HUES6 (cell line): ENCODE results near the gene SCG5.

ENCODE experiments used
- H3K27ac ChIP-seq: 2 replicates; pipeline ENCODE4 v1.7.0; 2013; ENCODE audit warnings: low read depth, mild to moderate bottlenecking, low read length, inconsistent platforms
- H3K27me3 ChIP-seq: 2 replicates; pipeline ENCODE4 v1.6.1; 2013; ENCODE audit warnings: low read length; ENCODE audit not compliant: control insufficient read depth, insufficient read depth
- H3K36me3 ChIP-seq: 2 replicates; pipeline ENCODE4 v1.6.1; 2013; ENCODE audit warnings: low read length; ENCODE audit not compliant: control insufficient read depth, insufficient read depth
- H3K4me1 ChIP-seq: 2 replicates; pipeline ENCODE4 v1.6.1; 2013; ENCODE audit warnings: low read length; ENCODE audit not compliant: control insufficient read depth, insufficient read depth
- H3K4me3 ChIP-seq: 2 replicates; pipeline ENCODE4 v1.5.1; 2013; ENCODE audit warnings: low read depth, low read length
- H3K9ac ChIP-seq: one replicate; pipeline ENCODE4 v1.6.1; 2013; ENCODE audit warnings: mild to moderate bottlenecking, low read length
- H3K9me3 ChIP-seq: 2 replicates; pipeline ENCODE4 v1.6.1; 2013; ENCODE audit warnings: low read depth, low read length; ENCODE audit not compliant: control insufficient read depth, insufficient read depth

SCG5 gene

GRCh38 chr15:32691689-32692038, 50.2 kb downstream of the SCG5 start:
- Histone ChIP-seq H3K27me3 (no peaks in the 10 kb centered on the region), H3K27ac (no peak overlapping the region), H3K9me3 (no peaks in the 10 kb centered on the region), H3K36me3 (no peaks in the 10 kb centered on the region), H3K9ac (no peak overlapping the region), H3K4me3 (no peak overlapping the region), H3K4me1 (no peaks in the 10 kb centered on the region)

DNA sequence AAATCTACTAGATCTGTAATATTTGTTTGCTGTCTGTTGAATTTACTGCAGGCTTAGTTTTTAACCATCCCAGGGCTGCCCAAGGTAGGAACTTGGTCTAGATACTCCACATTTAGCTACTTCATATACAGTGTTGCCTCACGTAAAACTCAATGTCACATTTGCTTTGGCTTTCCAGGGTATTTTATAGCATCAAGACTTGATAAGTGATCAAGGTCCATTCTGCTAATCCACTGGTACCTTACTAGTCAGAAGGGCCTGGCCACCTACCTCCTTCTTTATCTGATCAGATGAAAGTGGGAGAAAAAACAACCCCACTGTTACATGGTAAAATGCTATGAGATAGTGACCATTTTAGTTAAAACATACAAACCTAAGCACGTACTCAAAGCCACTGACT, 50.8 kb downstream of the SCG5 start:
- H3K9ac ChIP-seq = no peak overlapping the region
- no peaks in the 10 kb centered on the region for H3K27me3 ChIP-seq
- no peaks in the 10 kb centered on the region for H3K9me3 ChIP-seq
- H3K4me3 ChIP-seq = no peak overlapping the region
- H3K27ac ChIP-seq = no peak overlapping the region
- H3K36me3 ChIP-seq = no peaks in the 10 kb centered on the region
- H3K4me1 ChIP-seq = no peaks in the 10 kb centered on the region

DNA sequence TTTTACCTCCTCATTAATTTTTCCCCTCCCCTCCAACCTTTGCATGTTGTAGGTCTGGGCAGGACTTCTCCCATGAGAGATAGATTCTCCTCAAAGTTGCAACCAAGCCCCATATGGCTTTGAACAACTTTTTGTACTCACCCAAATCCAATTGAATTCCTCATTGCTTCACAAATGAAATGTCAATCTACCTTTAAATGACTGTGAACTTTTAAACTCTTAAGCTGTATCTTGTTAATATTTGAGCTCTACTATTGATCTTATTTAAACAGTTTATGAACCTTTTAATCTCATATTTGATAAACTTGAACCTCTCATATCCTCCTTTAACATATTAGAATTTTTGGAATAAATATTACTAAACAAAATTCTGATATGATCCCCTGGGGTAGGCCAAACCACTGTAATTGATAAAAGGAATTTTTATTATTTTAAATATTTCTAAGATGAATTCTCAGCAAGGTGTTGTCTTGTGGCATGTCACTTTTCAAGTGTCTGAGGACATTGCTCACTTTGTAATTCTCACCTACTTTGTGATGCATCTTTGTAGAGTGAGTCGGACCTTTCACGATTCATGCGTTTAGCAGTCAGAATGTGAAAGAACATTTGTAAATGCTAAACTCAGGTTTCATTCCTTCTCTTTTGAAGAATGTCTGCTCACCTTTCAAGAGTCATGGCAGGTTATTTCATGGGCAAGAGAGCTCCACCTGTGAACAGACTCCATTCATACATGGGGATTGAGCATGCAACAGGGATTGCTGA, 52.9 kb downstream of the SCG5 start:
- Histone ChIP-seq H3K9ac (no peak overlapping the region), H3K4me3 (no peak overlapping the region), H3K27me3 (no peaks in the 10 kb centered on the region), H3K4me1 (no peaks in the 10 kb centered on the region), H3K27ac (no peak overlapping the region), H3K36me3 (no peaks in the 10 kb centered on the region), H3K9me3 (no peaks in the 10 kb centered on the region)

DNA sequence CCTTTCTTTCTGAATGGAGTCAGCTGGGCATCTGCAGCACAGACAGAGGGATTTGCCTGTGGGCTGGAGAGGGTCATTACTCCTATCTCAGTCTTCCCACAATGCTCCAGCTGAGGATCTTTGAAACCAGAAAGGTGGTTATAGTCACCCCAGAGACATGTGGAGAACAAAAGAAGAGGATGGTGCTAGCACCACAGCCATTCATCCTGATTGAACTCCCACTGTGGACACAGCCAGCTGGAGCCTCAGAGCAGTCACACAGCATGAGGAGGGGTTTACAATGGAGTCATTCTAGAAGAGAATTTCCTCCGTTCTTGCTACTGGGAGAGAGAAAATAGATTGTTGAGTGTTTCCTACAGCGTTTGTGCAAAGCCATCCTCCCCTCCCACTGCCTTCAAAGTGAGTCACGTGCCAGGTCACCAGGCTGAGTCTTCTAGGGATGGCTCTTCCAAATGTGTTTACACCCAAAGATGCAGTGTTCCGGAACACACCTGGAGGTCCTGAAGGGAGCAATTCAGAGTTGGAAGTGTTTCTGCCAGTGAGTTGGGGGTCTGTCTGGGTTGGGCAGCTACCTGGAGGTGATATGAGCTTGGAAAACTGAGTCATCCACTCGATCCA, 57.4 kb downstream of the SCG5 start:
- Histone ChIP-seq H3K9ac (no peak overlapping the region), H3K27me3 (no peaks in the 10 kb centered on the region), H3K36me3 (no peaks in the 10 kb centered on the region), H3K4me3 (no peak overlapping the region), H3K4me1 (no peaks in the 10 kb centered on the region), H3K9me3 (no peaks in the 10 kb centered on the region; the same call in 1 of the 2 replicates), H3K27ac (no peak overlapping the region)

DNA sequence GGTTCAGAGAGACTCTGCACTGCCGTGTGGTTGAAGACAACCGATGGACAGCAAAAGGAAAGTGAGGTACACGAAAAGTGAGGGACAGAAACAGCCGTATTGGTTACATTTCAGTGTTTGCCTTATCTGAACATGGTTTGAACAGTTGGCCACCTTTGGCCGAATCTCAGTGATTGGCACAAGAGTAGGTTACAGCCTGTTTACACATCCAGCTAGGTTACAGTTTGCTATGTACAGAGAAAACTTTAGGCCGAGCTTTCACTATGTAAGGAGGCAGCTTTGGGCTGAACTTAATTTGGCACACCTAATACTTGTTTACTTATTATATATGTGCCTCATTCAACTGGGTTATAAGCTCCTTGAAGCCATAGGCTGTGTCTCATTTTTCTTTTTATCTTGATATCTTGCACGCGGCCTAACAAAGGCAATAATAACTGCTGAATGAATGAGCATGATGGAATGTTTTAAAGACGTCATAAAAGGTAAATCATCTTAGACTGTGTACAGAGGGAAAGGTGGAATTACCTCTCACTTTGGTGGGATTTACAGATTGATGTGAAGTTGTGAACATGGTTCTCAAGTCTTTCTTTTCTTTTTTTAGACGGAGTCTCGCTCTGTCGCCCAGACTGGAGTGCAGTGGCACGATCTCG, 59.1 kb downstream of the SCG5 start:
- Histone ChIP-seq H3K27ac (no peak overlapping the region), H3K27me3 (no peaks in the 10 kb centered on the region), H3K4me1 (no peaks in the 10 kb centered on the region), H3K9me3 (no peaks in the 10 kb centered on the region; the same call in 1 of the 2 replicates), H3K9ac (no peak overlapping the region), H3K36me3 (no peaks in the 10 kb centered on the region), H3K4me3 (no peak overlapping the region)

GRCh38 chr15:32701863-32702262, 60.4 kb downstream of the SCG5 start:
- Histone ChIP-seq H3K9ac (no peak overlapping the region), H3K27me3 (no peaks in the 10 kb centered on the region), H3K4me3 (no peak overlapping the region), H3K36me3 (no peaks in the 10 kb centered on the region), H3K27ac (no peak overlapping the region), H3K9me3 (no peaks in the 10 kb centered on the region; the same call in 1 of the 2 replicates), H3K4me1 (no peaks in the 10 kb centered on the region; the same call in 1 of the 2 replicates)

GRCh38 chr15:32704395-32704981, 63.0 kb downstream of the SCG5 start:
- Histone ChIP-seq H3K4me3 (no peak overlapping the region), H3K4me1 (no peaks in the 10 kb centered on the region; the same call in 1 of the 2 replicates), H3K27ac (no peak overlapping the region), H3K9me3 (no peaks in the 10 kb centered on the region; the same call in 1 of the 2 replicates), H3K9ac (no peak overlapping the region), H3K36me3 (no peaks in the 10 kb centered on the region), H3K27me3 (no peaks in the 10 kb centered on the region)

- Histone ChIP-seq H3K4me3 (no peak overlapping the region), H3K9me3 (no peaks in the 10 kb centered on the region), H3K9ac (no peak overlapping the region), H3K36me3 (no peaks in the 10 kb centered on the region), H3K4me1 (no peaks in the 10 kb centered on the region; the same call in 1 of the 2 replicates), H3K27me3 (no peaks in the 10 kb centered on the region), H3K27ac (no peak overlapping the region)
These were observed 63.9 kb downstream of the SCG5 start for GRCh38 chr15:32705446-32705845.

DNA sequence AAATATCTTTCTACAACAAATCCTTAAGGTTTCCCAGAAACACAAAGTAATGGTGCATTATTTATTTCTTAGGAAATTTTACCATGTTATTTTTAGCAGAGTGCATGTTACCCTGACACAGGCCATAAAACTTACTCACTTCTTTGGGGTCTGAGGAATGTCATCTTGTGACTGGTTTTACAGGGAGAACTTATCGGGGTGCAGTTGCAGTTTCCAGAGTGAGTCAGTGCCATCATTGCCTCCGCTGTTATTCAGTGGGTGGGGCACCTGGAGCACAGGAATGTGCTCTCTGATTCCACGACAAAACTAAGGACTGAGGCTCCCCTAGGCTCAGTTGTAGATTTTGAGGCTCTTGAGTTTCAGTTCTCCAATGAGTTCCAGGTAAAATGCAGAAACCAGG, 65.2 kb downstream of the SCG5 start:
- H3K27me3 ChIP-seq = no peaks in the 10 kb centered on the region
- no peaks in the 10 kb centered on the region for H3K9me3 ChIP-seq
- no peaks in the 10 kb centered on the region for H3K36me3 ChIP-seq
- no peak overlapping the region for H3K9ac ChIP-seq
- H3K27ac ChIP-seq = no peak overlapping the region
- H3K4me3 ChIP-seq = no peak overlapping the region
- H3K4me1 ChIP-seq = no peaks in the 10 kb centered on the region; the same call in 1 of the 2 replicates

DNA sequence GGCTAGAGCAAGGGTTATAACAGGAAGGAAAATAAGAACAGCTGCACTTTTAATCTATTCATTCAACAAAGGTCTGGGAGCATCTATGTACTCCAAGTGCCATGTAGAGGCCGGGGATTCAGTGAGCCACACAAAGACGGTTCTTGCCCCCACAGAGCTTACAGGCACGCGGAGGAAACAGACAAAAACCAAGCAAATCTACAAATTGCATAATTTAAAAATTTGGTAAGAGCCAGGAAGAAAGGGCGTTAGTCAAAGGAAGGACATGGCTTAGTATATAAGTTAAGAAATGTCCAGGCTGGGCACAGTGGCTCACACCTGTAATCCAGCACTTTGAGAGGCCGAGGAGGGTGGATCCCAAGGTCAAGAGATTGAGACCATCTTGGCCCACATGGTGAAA, 65.9 kb downstream of the SCG5 start:
- Histone ChIP-seq H3K4me1 (no peaks in the 10 kb centered on the region; the same call in 1 of the 2 replicates), H3K9me3 (no peaks in the 10 kb centered on the region), H3K27ac (no peak overlapping the region), H3K4me3 (no peak overlapping the region), H3K9ac (no peak overlapping the region), H3K27me3 (no peaks in the 10 kb centered on the region), H3K36me3 (no peaks in the 10 kb centered on the region)
